SK-MEL-5 (cell line): Measurements from ENCODE around the gene SFMBT1. TPM values are rescaled to one million over a fixed set of nuclear protein-coding genes. Genes with fewer than 3 reads are reported as not detected.
A peak's percentile ranks its signal among the peaks of the same experiment; 100 is the strongest.

ENCODE experiments used
- DNase-seq: peaks from one replicate; pipeline ENCODE4 v3.0.0-alpha.2; 2016; ENCODE audit warnings: low read depth, low spot score
- in situ Hi-C: cut with HindIII; loops from 2 replicates; pipeline ENCODE4 v1.10.0; 2016; ENCODE audit warnings: low sequenced_read_pairs, high pct_unique_total_duplicates, low pct_unique_long_range_greater_than_20kb
- polyA plus RNA-seq, 2 experiments: library from polyadenylated mRNA; depleted of rRNA; stranded (reverse); fragments of >200 nt; gene quantifications; 2 replicates each; pipeline ENCODE4 v1.2.3, GENCODE V29; 2015
- total RNA-seq: library from RNA; depleted of rRNA; stranded (reverse); fragments of >200 nt; shearing (Covaris generic); gene quantifications from 2 replicates; pipeline ENCODE4 v1.2.3, GENCODE V29; 2014; rRNA removed

Gene SFMBT1
- 16.4 and 19.4 TPM in 2 replicates for total RNA-seq
- 9.8 and 13.7 TPM in 2 replicates for polyA plus RNA-seq (2015; cell fraction: cytosol; rRNA removed)
- polyA plus RNA-seq (2015; cell fraction: nucleus; rRNA removed) = 15.7 and 26.1 TPM in 2 replicates

DNA sequence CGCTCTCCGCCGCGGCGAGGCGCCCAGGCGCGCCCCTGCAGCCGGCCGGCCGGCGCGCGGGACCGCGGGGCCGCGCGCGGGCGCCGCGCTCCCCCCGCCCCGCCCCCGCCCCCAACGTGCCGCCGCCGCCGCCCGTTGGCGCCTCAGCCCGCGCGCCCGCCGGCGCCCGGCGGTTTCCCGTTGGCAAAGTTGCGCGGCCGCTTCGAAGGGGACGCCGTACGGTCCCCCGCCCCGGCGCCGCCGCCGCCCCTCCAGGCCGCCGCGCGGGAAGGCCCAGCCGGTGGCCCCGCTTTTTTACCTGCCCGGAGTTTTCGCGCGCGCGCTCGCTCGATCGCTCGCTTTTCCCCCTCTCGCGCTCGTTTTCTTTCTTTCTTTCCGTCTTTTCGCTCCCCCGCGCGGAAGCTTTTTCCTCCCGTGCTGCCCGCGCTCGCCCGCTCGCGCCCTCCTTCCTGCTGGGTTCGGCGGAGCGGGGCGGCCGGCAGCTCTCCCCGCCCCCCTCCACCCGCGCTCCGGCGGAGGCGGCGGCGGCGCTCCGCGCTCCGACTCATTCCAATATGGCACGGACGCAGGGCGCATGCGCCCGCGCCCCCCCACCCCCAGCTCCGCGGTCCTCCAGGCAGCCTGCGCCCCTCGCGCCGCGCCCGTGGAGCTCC is at the start of gene SFMBT1:
Gene SFMBT1 (minus strand): TSS at position 556 of the 653 bp plus-strand sequence. CDS start 76,945 bp downstream, outside the sequence.
- peak; percentile 74 for DNase-seq
- in situ Hi-C loops = no loop called here

DNA sequence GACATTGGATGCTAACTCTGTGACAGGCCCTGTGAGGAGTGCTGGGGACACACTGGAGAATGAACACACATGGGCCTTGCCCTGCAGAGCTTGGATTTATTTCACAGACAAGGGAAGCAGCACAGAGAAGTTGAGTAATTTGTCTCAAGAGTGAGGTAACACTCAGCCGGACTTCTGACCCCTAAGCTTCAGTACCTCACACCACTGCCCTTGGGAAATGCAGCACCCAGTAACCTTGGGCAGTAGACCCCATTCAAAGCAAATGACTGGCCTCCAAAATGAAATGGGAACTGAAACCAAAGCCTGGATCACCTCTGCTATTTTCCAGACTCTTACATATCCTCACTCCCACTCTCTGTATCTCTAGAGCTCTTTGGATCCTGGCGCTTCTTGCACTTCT is 47.1 kb upstream of the SFMBT1 start:
- DNase-seq = no peak
- in situ Hi-C loops = no loop called here

GRCh38 chr3:53092216-53092615 is 46.3 kb upstream of the SFMBT1 start:
- no peak for DNase-seq
- in situ Hi-C loops = no loop called here

DNA sequence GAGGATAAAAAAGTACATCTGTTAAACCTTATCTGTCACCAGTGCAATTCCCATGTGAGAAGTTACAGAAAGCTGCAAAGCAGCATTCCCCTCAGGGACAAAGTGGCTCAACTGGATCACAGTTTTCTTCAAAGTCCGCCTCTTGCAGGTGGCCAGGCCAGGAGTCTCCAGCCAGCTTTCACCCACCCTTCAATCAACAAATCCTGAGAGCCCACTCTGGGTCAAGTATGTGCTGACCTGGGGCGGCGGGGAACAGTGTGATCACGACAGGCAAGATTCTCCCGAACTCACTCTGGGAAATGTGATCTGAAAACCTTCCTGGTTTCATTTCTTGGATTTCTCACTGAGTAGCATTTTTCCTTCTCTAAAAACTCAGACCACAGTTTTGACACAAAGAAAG is 45.1 kb upstream of the SFMBT1 start:
- DNase-seq = no peak
- in situ Hi-C loops = no loop called here

DNA sequence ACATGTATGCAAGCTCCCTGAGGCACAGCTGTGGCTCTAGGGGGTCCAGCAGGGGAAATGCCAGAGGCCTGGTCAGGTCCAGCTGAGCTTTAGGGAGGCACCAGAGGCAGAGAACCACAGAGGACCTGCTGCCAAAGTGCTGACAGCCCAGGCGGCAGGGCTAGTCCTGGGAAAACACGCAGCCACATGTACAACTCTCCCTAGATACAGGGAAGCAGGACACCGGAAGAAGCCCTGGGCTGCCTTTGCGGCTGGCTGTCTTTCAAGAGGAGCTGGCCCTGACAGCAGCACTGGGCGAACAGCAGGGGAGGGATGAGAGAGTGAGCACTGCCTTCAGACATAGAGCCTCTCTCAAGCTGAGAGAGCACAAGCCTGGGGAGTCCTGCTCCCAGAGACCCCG is 43.6 kb upstream of the SFMBT1 start:
- DNase-seq = no peak
- in situ Hi-C loops = no loop called here

DNA sequence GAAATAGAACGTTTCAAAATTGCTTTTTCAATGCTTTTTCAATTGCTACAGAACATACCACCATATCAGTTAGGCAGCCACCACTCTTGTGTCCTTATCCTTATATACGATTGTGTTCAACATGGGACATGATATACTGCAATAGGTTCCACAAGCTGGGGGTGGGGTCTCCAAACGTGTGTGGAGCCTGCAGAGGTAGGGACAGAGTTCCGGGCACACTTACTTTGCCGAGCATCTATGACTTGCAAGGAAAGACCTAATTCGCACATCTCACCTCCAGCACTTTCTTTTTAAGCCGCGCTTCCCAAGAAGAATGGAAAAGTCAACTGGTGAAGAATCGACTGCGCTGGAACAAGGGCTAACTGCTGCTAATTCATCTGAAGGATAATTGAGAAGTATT is 39.6 kb upstream of the SFMBT1 start:
- no peak for DNase-seq
- in situ Hi-C loops = no loop called here

- no peak for DNase-seq
- in situ Hi-C loops = no loop called here
Measured at GRCh38 chr3:53084310-53085001, 38.6 kb upstream of the SFMBT1 start.

GRCh38 chr3:53083949-53084309 is 38.1 kb upstream of the SFMBT1 start:
- DNase-seq = no peak
- in situ Hi-C loops = no loop called here

DNA sequence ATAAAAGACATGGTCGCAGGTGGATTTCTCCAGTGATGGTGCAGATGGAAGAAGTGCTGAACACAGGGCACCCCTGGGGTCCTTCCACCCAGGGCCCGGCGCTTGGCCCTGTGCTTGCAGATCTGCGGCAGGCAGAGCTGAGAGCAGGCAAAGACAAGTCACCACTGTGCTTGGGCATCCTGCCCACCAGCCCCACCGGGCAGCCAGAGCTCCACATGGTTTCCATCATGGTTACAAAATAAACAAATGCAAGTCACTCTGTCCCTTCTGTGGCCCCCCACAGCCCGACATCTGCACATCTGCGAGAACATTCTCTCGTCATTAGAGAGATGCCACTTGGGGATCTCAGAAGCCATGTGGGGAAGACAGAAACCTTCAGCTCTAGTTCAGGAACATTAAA is 37.6 kb upstream of the SFMBT1 start:
- in situ Hi-C loops = no loop called here
- no peak for DNase-seq

DNA sequence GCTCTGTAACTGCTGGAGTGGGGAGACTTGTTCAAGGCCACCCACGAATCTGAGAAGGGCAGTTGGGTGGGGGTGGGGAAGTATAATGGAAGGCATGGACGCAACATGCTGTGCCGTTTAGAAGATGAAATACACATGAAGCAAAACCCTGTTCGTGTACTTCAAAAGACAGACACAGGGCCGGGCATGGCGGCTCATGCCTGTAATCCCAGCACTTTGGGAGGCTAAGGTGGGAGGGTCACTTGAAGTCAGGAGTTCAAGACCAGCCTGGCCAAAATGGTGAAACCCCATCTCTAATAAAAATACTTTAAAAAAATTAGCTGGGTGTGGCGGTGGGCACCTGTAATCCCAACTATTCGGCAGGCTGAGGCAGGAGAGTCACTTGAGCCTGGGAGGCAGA is 36.9 kb upstream of the SFMBT1 start:
- DNase-seq = no peak
- in situ Hi-C loops = no loop called here

DNA sequence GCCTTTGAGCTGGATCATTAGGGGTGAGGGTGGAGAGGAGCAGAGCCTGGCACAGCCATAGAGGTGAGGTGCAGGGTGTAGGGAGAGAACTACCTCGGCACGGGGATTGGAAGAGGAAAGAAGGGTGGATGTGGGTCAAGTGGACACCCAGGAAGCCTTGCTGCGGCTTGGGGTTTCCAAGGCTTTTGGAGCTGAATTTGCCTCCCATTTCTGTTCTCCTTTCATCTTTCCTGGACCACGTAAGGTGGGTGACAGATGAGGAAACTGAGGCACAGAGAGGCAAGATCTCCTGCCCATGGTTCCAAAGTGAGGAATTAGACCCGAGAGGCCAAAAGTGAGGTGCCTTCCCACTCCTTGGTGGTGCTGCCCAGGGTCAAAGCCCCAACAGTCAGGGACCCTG is 35.4 kb upstream of the SFMBT1 start:
- DNase-seq = no peak
- in situ Hi-C loops = no loop called here

GRCh38 chr3:53080612-53081205 is 34.8 kb upstream of the SFMBT1 start:
- no peak for DNase-seq
- in situ Hi-C loops = no loop called here

- no peak for DNase-seq
- in situ Hi-C loops = no loop called here
Measured at GRCh38 chr3:53079791-53080555, 34.1 kb upstream of the SFMBT1 start.

DNA sequence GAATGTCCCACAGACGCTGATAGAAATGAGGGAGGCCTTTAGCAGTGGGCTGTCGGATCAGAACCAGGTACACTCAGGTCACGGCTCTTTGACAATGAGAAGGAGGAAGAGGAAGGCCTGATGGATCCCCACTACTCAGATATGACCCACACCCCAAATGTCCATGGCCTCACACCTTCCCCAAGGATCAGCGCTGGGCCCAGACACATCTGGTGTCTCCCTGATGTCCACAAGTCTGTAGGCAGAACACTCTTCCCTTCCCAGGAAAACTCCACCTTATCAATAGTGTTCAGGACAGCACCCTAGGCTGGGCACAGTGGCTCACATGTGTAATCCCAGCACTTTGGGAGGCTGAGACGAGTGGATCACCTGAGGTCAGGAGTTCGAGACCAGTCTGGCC is 33.3 kb upstream of the SFMBT1 start:
- no peak for DNase-seq
- in situ Hi-C loops = no loop called here

GRCh38 chr3:53078656-53079055 is 32.8 kb upstream of the SFMBT1 start:
- DNase-seq = no peak
- in situ Hi-C loops = no loop called here

DNA sequence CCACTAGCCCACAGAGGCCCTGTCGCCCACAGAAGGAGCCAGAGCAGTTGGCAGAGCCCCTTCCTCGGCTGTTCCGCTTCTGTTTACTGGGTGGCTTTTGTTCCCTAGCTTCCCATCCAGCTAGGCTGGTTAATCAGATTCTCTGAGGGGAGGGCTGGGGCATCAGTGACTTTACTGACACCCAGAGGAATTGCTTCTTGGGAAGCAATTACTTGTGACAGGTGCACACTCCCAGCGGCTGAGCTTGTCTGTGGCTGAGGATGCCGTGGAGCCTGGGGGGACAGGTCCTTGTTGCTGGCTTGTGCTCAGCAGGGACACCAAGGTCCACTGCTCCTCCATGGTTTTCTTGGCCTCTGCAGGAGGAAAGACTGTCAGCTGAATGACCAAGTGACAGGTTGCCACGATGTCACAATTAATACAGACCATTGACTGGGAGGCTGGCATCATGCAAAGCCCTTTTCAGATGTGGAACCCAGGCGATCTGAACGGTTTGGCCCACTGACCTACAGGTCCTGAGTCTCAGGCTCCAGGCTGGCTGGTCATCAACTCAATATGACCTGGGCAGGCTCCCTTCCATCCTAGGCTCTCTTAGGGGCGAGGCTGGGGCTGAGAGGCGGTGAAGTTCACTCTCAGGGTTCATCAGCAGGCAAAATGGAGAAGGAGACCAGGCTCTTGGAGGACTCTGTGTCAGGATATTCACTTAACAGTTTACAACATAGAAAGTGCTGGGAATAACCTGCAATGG is 31.8 kb upstream of the SFMBT1 start:
- no peak for DNase-seq
- in situ Hi-C loops = no loop called here

DNA sequence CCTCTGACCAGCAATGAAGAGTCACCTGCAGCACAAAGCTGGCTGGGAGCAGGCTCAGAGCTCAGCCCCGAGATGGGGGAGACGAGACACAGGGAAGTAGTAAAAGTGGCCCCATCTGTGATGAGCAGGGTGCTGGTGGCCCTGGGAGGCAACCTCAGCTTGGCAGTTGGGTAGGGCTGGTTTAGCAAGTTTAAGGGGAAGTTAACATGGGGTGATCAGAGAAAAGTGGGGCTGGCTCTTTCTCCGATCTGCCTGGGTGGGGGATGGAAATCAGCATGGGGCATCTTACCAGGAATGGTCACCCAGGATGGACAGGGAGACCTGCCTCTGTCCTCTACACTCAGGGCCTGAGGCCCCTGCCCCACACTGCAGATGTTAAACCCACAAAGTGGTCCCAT is 29.9 kb upstream of the SFMBT1 start:
- DNase-seq = no peak
- in situ Hi-C loops = no loop called here
